NT2/D1 (cell line): ENCODE results near the gene ENDOV.

Experiments used
- SUZ12 ChIP-seq: IDR thresholded peaks from 2 replicates; pipeline ENCODE4 v1.6.1; 2011; ENCODE audit not compliant: insufficient read length, insufficient read depth; ENCODE audit errors: extremely low read depth
- YY1 ChIP-seq: IDR thresholded peaks from 2 replicates; pipeline ENCODE4 v1.6.1; 2011; ENCODE audit not compliant: insufficient read length, insufficient read depth
- ZNF274 ChIP-seq: IDR thresholded peaks from 2 replicates; pipeline ENCODE4 v1.6.1; 2011; ENCODE audit warnings: mild to moderate bottlenecking, low read depth, low read length

DNA sequence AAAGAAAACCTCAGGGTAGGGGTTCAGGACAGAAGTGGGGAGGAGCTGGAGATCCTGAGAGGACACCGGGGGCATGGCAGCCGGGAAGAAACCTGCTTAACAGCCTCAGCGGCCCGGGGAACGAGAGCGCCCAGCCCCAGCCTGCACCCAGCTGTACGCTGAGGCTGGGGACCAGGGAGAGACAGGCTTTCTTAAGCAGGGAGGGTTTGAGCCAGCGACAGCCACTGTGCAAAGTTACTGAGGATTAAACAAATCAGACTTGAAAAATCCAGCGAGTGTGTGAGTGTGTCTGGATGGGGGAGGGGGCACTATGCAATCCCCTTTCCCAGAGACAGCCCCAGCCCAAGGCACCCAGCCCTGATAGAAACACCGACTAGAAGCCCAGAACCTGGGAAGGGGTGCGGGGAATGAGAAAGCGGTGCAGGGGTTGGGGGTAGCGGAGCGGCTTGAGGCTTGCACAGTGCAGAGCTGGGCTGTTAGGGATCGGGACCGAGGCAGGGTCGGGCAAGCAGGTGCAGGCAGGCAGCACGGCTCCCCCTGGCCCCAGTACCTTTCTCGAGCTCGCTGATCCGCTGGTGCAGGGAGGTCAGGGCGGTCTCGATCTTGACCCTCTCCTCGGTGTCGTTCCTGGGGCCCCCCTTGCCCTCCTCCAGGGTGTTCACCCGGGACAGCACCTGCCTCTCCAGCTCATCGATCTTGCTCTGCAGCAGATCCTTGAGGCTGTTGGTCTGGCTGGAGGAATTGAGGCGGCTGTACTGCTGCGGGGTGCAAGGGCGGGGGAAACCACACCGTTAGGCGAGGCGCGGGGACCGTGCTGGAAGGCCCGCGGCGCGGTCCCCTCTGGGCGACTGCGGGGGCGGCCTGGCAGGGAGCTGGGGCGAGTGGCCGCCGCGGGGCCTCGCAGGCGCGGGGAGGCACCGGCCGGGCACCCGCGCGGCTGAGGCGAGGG is 60.3 kb downstream of the ENDOV start:
- TF ChIP-seq YY1 = no peak
- TF ChIP-seq ZNF274 = no peak
- peak; percentile 71 for TF ChIP-seq SUZ12
